ENCODE results near the gene CD99.
"Not testable (repeated sequence)": the region's sequence is repeated elsewhere in the genome, so short reads cannot be mapped to it uniquely, and the experiment has no call there.

The CD99 gene

GRCh38 chrX:2732649-2733048 lies 41.6 kb downstream of the CD99 start:
- no peak for DNase-seq

DNA sequence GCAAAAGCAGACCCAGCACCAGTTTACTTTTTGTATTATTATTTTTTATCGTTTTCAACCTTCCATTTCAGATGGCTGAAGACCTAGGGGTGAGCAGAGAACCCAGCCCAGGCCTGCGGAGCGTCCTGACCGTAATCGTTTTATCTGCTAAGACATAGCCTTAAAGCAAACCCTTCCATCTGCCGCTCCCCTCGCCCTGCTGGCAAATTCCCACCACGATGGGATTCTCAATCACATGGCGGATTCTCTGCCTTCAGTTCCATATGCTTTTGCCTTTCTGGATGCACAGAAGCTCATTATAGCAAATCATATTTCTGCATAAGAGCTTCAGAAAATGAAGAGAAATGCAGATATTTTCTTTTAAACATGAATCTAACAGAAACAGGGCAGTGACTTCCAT lies 42.2 kb downstream of the CD99 start:
- DNase-seq, result no peak

GRCh38 chrX:2735270-2735669 lies 44.2 kb downstream of the CD99 start:
- no peak for DNase-seq

- no peak for DNase-seq
These were observed 49.6 kb downstream of the CD99 start for GRCh38 chrX:2740672-2741071.

GRCh38 chrX:2741386-2741785 lies 50.3 kb downstream of the CD99 start:
- DNase-seq, result no peak

GRCh38 chrX:2746250-2746649 lies 55.2 kb downstream of the CD99 start:
- DNase-seq, result not testable (repeated sequence)

DNA sequence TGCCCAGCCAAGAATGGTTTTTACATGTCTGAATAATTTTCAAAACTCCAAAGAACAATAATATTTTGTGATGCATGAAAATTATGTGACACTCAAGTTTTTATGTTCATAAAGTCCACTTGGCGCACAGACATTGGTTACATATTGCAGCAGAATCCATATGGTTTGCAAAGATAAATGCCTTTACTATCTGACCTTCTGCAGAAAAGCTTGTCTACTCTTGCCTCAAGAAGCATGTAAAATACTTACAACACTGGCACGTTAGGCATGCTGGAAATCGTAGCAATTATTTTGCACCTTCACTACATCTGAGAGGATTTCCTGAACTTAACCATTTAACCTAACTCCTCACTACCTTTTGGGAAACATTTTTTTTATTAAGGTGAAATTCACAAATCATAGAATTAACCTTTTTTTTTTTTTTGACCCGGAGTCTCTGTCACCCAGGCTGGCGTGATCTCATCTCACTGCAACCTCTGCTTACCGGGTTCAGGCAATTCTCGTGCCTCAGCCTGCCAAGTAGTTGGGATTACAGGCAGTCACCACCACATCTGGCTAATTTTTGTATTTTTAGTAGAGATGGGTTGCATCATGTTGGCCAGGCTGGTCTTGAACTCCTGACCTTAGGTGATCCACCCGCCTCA lies 57.2 kb downstream of the CD99 start:
- no peak for DNase-seq

DNA sequence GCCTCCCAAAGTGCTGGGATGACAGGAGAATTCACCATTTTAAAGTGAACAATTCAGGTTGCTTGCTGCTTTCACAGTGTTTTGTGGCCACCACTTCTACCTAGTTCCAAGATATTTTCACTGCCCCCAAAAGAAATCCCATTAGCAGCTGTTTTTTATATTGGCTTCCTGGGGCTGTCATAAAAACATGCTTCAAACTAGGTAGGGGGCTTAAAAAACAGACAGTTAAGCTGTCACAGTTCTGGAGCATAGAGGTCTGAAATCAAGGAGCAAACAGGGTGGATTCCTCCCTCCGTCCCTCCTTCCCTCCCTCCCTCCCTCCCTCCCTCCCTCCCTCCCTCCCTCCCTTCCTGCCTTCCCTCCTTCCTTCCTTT lies 57.7 kb downstream of the CD99 start:
- no peak for DNase-seq

DNA sequence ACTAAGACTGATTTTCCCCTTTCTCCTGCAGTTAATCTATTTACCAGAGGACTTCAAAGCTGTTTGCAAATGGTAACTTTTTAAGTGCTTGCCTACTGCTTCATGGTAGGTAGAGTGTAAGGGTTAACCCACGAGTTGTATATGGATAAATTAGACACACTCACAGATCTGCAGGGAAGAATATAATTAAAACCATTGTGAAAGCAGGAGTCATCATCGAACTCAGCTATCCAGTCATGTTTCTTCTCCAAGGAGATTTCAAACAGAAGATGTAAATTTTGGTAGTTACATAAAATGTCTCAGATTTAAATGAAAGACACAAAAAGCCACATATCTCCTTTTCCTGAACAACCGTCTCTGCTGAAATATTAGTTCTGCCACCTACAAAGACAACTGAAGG lies 60.2 kb downstream of the CD99 start:
- DNase-seq, result no peak

DNA sequence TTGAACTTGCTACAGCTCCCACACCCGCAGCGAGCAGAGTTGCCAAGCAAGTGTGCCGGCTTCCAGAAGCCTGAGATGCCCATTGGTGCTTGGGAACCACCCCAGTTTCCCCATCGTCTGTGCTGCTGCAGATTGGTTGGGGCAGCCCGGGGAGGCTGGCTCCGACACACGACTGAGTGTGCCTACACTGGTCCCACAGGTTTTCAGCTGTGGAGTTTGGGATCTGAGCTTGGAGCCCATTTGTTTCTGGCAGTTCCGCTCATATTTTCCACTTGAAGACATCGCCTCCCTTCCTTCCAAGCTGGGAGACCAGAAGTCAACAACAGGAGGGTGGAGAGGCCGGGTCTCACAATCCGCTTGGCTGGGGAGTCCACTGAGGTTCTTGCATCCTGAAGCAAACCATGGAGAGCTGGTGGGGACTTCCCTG lies 60.8 kb downstream of the CD99 start, which contains the start of gene XG:
TSS of gene XG (plus strand) at position 167 of the 427 bp plus-strand sequence. CDS start at position 402, 235 bp downstream.
- DNase-seq, result not testable (repeated sequence)

DNA sequence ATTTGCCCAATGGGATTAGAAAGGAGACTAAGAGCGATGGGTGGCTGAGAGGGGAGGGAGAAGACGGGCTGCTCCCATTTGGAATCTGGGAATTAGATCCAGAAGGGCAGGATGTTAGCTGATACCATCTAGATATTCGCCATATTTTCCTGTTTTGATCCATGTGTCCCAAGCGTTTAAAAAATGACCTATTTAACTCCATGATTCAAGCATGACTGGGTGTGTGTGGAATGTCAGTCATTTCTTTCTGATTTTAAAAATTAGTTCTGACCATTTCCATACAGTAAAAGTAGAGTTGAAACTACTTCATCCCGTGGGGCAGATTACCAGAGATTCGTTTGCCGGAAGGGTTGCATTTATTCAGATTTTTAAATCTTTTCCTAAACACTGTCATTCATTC lies 61.3 kb downstream of the CD99 start:
- DNase-seq, result not testable (repeated sequence)

DNA sequence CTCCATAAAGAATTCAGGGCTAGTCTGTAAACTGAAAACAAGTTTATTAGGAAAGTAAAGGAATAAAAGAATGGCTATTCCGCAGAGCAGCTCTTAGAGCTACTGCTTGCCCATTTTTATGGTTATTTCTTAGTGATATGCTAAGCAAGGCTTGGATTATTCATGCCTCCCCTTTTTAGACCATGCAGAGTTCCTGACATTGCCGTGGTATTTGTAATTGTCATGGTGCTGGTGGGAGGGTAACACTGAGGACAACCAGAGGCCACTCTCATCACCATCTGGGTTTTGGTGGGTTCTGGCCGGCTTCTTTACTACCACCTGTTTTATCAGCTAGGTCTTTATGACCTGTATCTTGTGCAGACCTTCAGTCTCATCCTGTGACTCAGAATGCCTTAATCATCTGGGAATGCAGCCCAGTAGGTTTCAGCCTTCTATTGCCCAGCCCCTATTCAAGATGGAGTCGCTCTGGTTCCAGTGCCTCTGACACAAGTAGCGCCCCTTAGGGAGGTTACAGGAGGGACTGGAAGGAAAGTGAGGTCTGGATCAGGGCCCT lies 64.1 kb downstream of the CD99 start:
- DNase-seq, result not testable (repeated sequence)

GRCh38 chrX:2756548-2756947 lies 65.5 kb downstream of the CD99 start:
- DNase-seq, result no peak

- DNase-seq, result no peak
These were observed 70.2 kb downstream of the CD99 start for GRCh38 chrX:2761246-2761645.

- not testable (repeated sequence) for DNase-seq
These were observed 71.6 kb downstream of the CD99 start for GRCh38 chrX:2762671-2763070.

GRCh38 chrX:2764766-2765548 lies 73.9 kb downstream of the CD99 start:
- not testable (repeated sequence) for DNase-seq

- no peak for DNase-seq
These were observed 74.4 kb downstream of the CD99 start for GRCh38 chrX:2765549-2765830.

- DNase-seq, result no peak
These were observed 75.8 kb downstream of the CD99 start for GRCh38 chrX:2766906-2767305.

DNA sequence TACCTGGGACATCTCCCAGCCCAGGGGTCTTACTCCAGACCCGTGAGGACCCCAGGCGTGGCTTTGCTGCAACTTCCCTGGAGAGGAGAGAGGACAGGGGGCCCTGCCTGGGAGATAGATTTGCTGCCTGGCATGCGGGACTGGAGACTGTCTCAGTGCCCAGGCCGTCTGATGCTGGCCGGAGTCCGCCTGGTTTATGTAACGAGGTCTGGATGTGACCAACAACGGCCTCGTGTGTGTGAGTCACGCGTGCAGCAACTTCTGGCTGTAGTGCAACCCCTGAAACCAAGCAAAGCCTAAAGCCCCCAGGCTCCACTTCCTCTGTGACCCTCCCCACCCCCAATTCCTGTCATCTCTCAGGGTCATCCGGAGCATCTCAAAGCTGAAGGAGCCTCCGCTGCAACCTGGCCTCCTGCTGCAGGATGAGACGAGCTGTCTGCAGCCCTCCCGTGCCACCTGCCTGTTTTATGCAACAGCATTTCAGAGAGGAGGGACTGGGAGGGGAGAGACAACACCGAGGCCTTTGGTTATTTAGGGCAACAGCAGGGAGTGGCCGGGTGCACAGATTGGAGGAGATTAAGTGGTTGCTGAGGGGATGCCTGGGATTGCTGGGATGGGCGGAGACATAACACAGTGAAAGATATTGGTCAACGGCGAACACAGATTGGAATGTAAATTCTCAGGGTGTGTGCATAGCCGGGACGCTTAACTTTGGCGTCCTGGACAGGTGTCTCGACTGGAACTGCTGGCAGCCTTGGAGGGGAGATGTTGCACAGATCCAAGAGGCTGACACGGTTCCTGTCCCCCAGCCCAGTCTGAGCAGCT lies 76.7 kb downstream of the CD99 start:
- no peak for DNase-seq

GRCh38 chrX:2769615-2770014 lies 78.5 kb downstream of the CD99 start:
- no peak for DNase-seq

DNA sequence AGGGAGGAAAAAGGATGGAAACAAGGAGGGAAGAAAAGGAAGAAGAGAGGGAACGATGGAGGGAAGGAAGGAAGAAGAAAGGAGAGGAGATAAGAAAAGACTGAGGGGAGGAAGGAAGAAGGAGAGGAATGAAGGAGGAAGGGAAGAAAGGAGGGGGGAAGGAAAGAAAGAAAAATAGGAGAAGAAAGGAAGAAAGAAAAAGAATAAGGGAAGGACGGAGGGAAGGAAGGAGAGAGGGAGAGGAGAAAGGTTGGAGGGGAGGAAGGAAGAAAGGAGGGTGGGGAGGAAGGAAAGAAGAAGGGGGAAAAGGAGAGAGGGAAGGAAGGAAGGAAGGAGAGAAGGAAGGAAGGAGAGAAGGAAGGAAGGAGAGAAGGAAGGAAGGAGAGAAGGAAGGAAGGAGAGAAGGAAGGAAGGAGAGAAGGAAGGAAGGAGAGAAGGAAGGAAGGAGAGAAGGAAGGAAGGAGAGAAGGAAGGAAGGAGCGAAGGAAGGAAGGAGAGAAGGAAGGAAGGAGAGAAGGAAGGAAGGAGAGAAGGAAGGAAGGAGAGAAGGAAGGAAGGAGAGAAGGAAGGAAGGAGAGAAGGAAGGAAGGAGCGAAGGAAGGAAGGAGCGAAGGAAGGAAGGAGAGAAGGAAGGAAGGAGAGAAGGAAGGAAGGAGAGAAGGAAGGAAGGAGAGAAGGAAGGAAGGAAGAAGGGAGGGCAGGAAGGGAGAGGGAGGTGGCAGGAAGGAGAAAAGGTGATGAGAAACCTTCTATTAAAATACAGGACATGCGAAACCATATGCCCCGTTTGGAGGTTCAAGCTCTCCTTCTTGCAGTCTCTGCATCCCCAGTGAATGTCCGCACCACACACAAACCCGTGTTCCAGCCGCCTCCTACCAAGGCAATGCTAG lies 82.3 kb downstream of the CD99 start:
- not testable (repeated sequence) for DNase-seq

DNA sequence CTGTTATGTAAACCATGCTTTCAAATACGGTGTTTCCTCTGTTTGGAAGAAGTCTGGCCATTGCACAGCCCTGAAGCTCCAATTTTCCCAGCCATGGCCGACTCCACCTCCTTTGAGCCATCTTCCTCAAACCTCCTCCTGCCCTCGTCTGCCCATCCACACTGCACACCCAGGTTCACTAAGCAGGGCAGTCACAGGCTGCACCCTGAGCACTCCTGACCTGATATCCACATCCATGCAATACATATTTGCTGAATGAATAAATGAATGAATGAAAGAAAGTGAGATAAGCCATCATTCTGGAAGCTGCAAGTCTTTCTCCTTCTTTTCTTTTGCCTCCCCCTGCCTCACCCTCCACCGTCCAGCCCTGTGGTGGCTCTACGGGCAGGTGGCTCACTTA lies 83.0 kb downstream of the CD99 start:
- no peak for DNase-seq
